GM18907 (cell line): ENCODE measurements around the gene MOB2.
"Not testable (repeated sequence)": the region's sequence is repeated elsewhere in the genome, so short reads cannot be mapped to it uniquely, and the experiment has no call there.

ENCODE experiments used
- ATAC-seq: cut with Tn5 transposase; IDR thresholded peaks from one replicate; pipeline ENCODE4 v1.9.1; 2021; ENCODE audit warnings: mild to moderate bottlenecking, moderate library complexity; ENCODE audit not compliant: unreplicated experiment

MOB2 gene

GRCh38 chr11:1444823-1445422, 41.7 kb downstream of the MOB2 start:
- ATAC-seq = no peak

- no peak for ATAC-seq
These were observed 42.3 kb downstream of the MOB2 start for GRCh38 chr11:1444321-1444720.

GRCh38 chr11:1443737-1444136, 42.8 kb downstream of the MOB2 start:
- no peak for ATAC-seq

GRCh38 chr11:1442807-1443366, 43.7 kb downstream of the MOB2 start:
- ATAC-seq = no peak

GRCh38 chr11:1442163-1442562, 44.4 kb downstream of the MOB2 start:
- no peak for ATAC-seq

- ATAC-seq = no peak
These were observed 46.1 kb downstream of the MOB2 start for GRCh38 chr11:1440496-1440895.

GRCh38 chr11:1440066-1440465, 46.5 kb downstream of the MOB2 start:
- no peak for ATAC-seq

GRCh38 chr11:1439341-1439740, 47.2 kb downstream of the MOB2 start:
- ATAC-seq = no peak

GRCh38 chr11:1438967-1439330, 47.6 kb downstream of the MOB2 start:
- no peak for ATAC-seq

- no peak for ATAC-seq
These were observed 48.2 kb downstream of the MOB2 start for GRCh38 chr11:1438261-1438966.

- no peak for ATAC-seq
These were observed 49.1 kb downstream of the MOB2 start for GRCh38 chr11:1437500-1437899.

- ATAC-seq = no peak
These were observed 50.0 kb downstream of the MOB2 start for GRCh38 chr11:1436468-1437039.

GRCh38 chr11:1435820-1436467, 50.6 kb downstream of the MOB2 start:
- no peak for ATAC-seq

- ATAC-seq = not testable (repeated sequence)
These were observed 51.1 kb downstream of the MOB2 start for GRCh38 chr11:1435479-1435819.

GRCh38 chr11:1433977-1434640, 52.5 kb downstream of the MOB2 start:
- ATAC-seq = no peak

- no peak for ATAC-seq
These were observed 53.0 kb downstream of the MOB2 start for GRCh38 chr11:1433568-1433967.

GRCh38 chr11:1428762-1429316, 57.7 kb downstream of the MOB2 start:
- ATAC-seq = no peak

- no peak for ATAC-seq
These were observed 61.1 kb downstream of the MOB2 start for GRCh38 chr11:1425439-1425838.

- no peak for ATAC-seq
These were observed 61.6 kb downstream of the MOB2 start for GRCh38 chr11:1425006-1425405.

GRCh38 chr11:1423406-1423805, 63.2 kb downstream of the MOB2 start:
- not testable (repeated sequence) for ATAC-seq

- ATAC-seq = no peak
These were observed 63.6 kb downstream of the MOB2 start for GRCh38 chr11:1422981-1423380.
